GM18505 (cell line): ENCODE data around the gene PDE11A.

Experiments
- ATAC-seq: cut with Tn5 transposase; IDR thresholded peaks from one replicate; pipeline ENCODE4 v1.9.1; 2021; ENCODE audit not compliant: unreplicated experiment
- POLR2A ChIP-seq: IDR thresholded peaks from 4 replicates; pipeline ENCODE4 v1.6.1; 2011; ENCODE audit warnings: borderline replicate concordance; ENCODE audit not compliant: insufficient read depth, insufficient read length; ENCODE audit errors: extremely low read depth

PDE11A gene

GRCh38 chr2:177577075-177577474, 495.5 kb downstream of the PDE11A start:
- no peak for ATAC-seq

GRCh38 chr2:177575358-177575757, 497.2 kb downstream of the PDE11A start:
- no peak for TF ChIP-seq POLR2A
- ATAC-seq: no peak

More at GRCh38 chr2:177577075-177577474, 495.5 kb downstream of the PDE11A start:
- no peak for TF ChIP-seq POLR2A

- no peak for ATAC-seq
- TF ChIP-seq POLR2A: no peak
Observed at GRCh38 chr2:177574356-177574755, 498.2 kb downstream of the PDE11A start.
